ENCODE results near the gene F11.

DNA sequence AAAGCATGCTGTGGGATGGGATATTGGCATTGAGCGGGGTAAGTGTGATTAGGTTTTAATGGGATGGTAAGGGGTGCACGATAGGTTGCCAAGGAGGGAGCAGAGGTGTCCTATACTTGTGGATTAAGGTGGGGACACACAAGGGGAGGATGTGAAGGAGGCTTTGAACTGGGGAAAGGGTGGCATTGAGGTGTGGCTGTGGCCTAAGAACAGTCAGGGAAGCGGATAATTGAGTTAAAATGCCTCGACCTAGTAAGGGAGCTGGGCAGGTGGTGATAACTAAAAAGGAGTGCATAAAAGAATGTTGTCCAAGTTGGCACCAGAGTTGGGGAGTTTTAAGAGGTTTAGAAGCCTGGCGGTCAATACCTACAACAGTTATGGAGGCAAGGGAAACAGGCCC, 21.2 kb upstream of the F11 start:
- TF ChIP-seq GABPA (IDR thresholded peaks at IDR 0.05; ENCODE audit: low read depth, low read length) (no peak), GABPA (CRISPR knock-in tag; IDR thresholded peaks at IDR 0.05; ENCODE audit: low read depth) (no peak), FOXK2 (IDR thresholded peaks at IDR 0.05) (no peak), ZNF749 (CRISPR knock-in tag; IDR thresholded peaks at IDR 0.05; ENCODE audit: borderline replicate concordance) (no peak), CTCF (CRISPR knock-in tag; IDR thresholded peaks at IDR 0.05) (no peak), ZNF121 (CRISPR knock-in tag; IDR thresholded peaks at IDR 0.05) (no peak)
- TF ChIP-seq, protein P1, sequence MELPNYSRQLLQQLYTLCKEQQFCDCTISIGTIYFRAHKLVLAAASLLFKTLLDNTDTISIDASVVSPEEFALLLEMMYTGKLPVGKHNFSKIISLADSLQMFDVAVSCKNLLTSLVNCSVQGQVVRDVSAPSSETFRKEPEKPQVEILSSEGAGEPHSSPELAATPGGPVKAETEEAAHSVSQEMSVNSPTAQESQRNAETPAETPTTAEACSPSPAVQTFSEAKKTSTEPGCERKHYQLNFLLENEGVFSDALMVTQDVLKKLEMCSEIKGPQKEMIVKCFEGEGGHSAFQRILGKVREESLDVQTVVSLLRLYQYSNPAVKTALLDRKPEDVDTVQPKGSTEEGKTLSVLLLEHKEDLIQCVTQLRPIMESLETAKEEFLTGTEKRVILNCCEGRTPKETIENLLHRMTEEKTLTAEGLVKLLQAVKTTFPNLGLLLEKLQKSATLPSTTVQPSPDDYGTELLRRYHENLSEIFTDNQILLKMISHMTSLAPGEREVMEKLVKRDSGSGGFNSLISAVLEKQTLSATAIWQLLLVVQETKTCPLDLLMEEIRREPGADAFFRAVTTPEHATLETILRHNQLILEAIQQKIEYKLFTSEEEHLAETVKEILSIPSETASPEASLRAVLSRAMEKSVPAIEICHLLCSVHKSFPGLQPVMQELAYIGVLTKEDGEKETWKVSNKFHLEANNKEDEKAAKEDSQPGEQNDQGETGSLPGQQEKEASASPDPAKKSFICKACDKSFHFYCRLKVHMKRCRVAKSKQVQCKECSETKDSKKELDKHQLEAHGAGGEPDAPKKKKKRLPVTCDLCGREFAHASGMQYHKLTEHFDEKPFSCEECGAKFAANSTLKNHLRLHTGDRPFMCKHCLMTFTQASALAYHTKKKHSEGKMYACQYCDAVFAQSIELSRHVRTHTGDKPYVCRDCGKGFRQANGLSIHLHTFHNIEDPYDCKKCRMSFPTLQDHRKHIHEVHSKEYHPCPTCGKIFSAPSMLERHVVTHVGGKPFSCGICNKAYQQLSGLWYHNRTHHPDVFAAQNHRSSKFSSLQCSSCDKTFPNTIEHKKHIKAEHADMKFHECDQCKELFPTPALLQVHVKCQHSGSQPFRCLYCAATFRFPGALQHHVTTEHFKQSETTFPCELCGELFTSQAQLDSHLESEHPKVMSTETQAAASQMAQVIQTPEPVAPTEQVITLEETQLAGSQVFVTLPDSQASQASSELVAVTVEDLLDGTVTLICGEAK (IDR thresholded peaks at IDR 0.05): no peak
- TF ChIP-seq, protein P1 (CRISPR knock-in tag; IDR thresholded peaks at IDR 0.05): no peak

All from HepG2 (cell line).